GM12878 (cell line): ENCODE results near the gene NCAN. TPM values are rescaled to one million over a fixed set of nuclear protein-coding genes. Genes with fewer than 3 reads are reported as not detected.
"Not testable (repeated sequence)": the region's sequence is repeated elsewhere in the genome, so short reads cannot be mapped to it uniquely, and the experiment has no call there.

Experiments used
- ATAC-seq: fragments of 200-7000 bp; cut with Tn5 transposase; 3 replicates; pipeline ENCODE4 v1.9.1; 2020; ENCODE audit warnings: mild to moderate bottlenecking, moderate library complexity
- BruUV-seq: library from RNA; stranded (reverse); fragments of 400-500 nt; replicated peaks from 2 replicates; lab custom pipeline; 2021; lab: Mats Ljungman, UMichigan
- CTCF ChIA-PET: fragments of 300-600 bp; sonication (Branson Sonifier 250); formaldehyde crosslinking; extraction: SDS; loops from one replicate; lab custom pipeline; 2021; ENCODE audit warnings: inconsistent platforms; lab: Yijun Ruan, JAX
- POLR2A ChIA-PET: fragments of 350-600 bp; formaldehyde crosslinking; extraction: SDS; loops from one replicate; lab custom pipeline; 2021; ENCODE audit warnings: inconsistent platforms; lab: Charles Lee
- RAD21 ChIA-PET: fragments of 300-600 bp; sonication (Branson Sonifier 250); formaldehyde crosslinking; loops from one replicate; lab custom pipeline; 2023; ENCODE audit warnings: antibody characterized with exemption; ENCODE audit not compliant: unreplicated experiment; lab: Charles Lee
- SMC1A ChIA-PET: fragments of 300-600 bp; sonication (Branson Sonifier 250); formaldehyde crosslinking; loops from one replicate; lab custom pipeline; 2023; ENCODE audit not compliant: unreplicated experiment, uncharacterized antibody; lab: Charles Lee
- DNase-seq: peaks from one replicate; pipeline ENCODE4 v3.0.0-alpha.2; 2011; ENCODE audit warnings: low read depth, low spot score
- FAIRE-seq: peaks from 3 replicates; lab custom pipeline; 2011; peaks lifted over from hg19 to GRCh38; lab: Jason Lieb, UNC
- H2AFZ ChIP-seq: 2 replicates; pipeline ENCODE4 v1.6.0; 2011; ENCODE audit warnings: low read depth, low read length, control low read depth; ENCODE audit not compliant: control insufficient read depth
- H3K27ac ChIP-seq: 2 replicates; pipeline ENCODE4 v1.5.1; 2011; ENCODE audit warnings: control low read depth; ENCODE audit not compliant: control insufficient read depth, insufficient read depth
- H3K27me3 ChIP-seq, 2 experiments: replicated peaks in 1 of 2; 2 replicates each; pipeline versions ENCODE4 v1.6.0 to v1.6.1; 2011; ENCODE audit warnings: low read length in 1 of 2; ENCODE audit not compliant: control insufficient read depth in 2 of 2, insufficient read depth in 2 of 2
- H3K36me3 ChIP-seq, 2 experiments: 2 replicates each; pipeline ENCODE4 v1.5.1; 2011; ENCODE audit warnings: low read length in 1 of 2; ENCODE audit not compliant: control insufficient read depth in 2 of 2, insufficient read depth in 2 of 2
- H3K4me1 ChIP-seq: 2 replicates; pipeline ENCODE4 v1.6.1; 2011; ENCODE audit warnings: mild to moderate bottlenecking, low read length, moderate library complexity, mixed read lengths; ENCODE audit not compliant: control insufficient read depth, insufficient read depth
- H3K4me2 ChIP-seq: 2 replicates; pipeline ENCODE4 v1.6.0; 2011; ENCODE audit warnings: control low read depth; ENCODE audit not compliant: control insufficient read depth, insufficient read depth
- H3K4me3 ChIP-seq: fragments of 200-600 bp; sonication (generic); 2 replicates; pipeline ENCODE4 v1.5.1; 2016
- H3K79me2 ChIP-seq: 2 replicates; pipeline ENCODE4 v1.6.0; 2011; ENCODE audit warnings: low read length; ENCODE audit not compliant: control insufficient read depth, insufficient read depth
- H3K9ac ChIP-seq: 2 replicates; pipeline ENCODE4 v1.8.0; 2011; ENCODE audit warnings: low read length, control low read depth, mixed read lengths; ENCODE audit not compliant: control insufficient read depth, insufficient read depth
- H3K9me3 ChIP-seq: replicated peaks from 3 replicates; pipeline ENCODE4 v1.5.1; 2011; ENCODE audit warnings: mild to moderate bottlenecking, low read length; ENCODE audit not compliant: control insufficient read depth, insufficient read depth
- H4K20me1 ChIP-seq: 2 replicates; pipeline ENCODE4 v1.6.0; 2011; ENCODE audit not compliant: control insufficient read depth, insufficient read depth
- CHD2 ChIP-seq: IDR thresholded peaks from 2 replicates; pipeline ENCODE4 v1.6.1; 2011; ENCODE audit warnings: low read depth, low read length, improper control_type of control experiment, borderline replicate concordance
- EED ChIP-seq: sonication (generic); IDR thresholded peaks from 2 replicates; pipeline ENCODE4 v1.6.1; 2016; ENCODE audit warnings: antibody characterized with exemption, low read depth
- GABPA ChIP-seq: IDR thresholded peaks from 2 replicates; pipeline ENCODE4 v1.6.1; 2014; ENCODE audit warnings: antibody characterized with exemption, low read depth, mild to moderate bottlenecking, inconsistent platforms
- IKZF2 ChIP-seq, 2 experiments: fragments of 450-650 bp; IDR thresholded peaks; 2 replicates each; pipeline ENCODE4 v1.6.1; 2017; ENCODE audit warnings: mild to moderate bottlenecking in 2 of 2, moderate library complexity in 2 of 2
- IRF5 ChIP-seq: fragments of 450-650 bp; IDR thresholded peaks from 2 replicates; pipeline ENCODE4 v1.6.1; 2017; ENCODE audit warnings: borderline replicate concordance
- NR2C1 ChIP-seq: fragments of 450-650 bp; IDR thresholded peaks from 2 replicates; pipeline ENCODE4 v1.6.1; 2017; ENCODE audit warnings: antibody characterized with exemption, mild to moderate bottlenecking, moderate library complexity
- NRF1 ChIP-seq: conservative IDR thresholded peaks from 2 replicates; pipeline ENCODE4 v1.6.1; 2011; ENCODE audit warnings: mild to moderate bottlenecking, low read depth, low read length, improper control_type of control experiment
- PKNOX1 ChIP-seq: fragments of 450-650 bp; IDR thresholded peaks from 2 replicates; pipeline ENCODE4 v1.6.1; 2016; ENCODE audit warnings: mild to moderate bottlenecking
- WRNIP1 ChIP-seq: IDR thresholded peaks from 2 replicates; pipeline ENCODE4 v1.6.1; 2011; ENCODE audit warnings: low read depth, low read length, improper control_type of control experiment, borderline replicate concordance
- YBX1 ChIP-seq: fragments of 450-650 bp; IDR thresholded peaks from 2 replicates; pipeline ENCODE4 v1.6.1; 2016; ENCODE audit warnings: antibody characterized with exemption
- ZBED1 ChIP-seq: IDR thresholded peaks from 2 replicates; pipeline ENCODE4 v1.6.1; 2016; ENCODE audit warnings: borderline replicate concordance
- ZNF24 ChIP-seq: fragments of 450-650 bp; IDR thresholded peaks from 2 replicates; pipeline ENCODE4 v1.6.1; 2017; ENCODE audit warnings: antibody characterized with exemption, mild to moderate bottlenecking
- ZNF384 ChIP-seq: IDR thresholded peaks from 2 replicates; pipeline ENCODE4 v1.6.1; 2012; ENCODE audit warnings: low read depth, mild to moderate bottlenecking, low read length, improper control_type of control experiment, borderline replicate concordance
- WGBS: methylation state at CpG from one replicate; pipeline ENCODE4 v1.1.6; 2016; ENCODE audit warnings: low lambda C conversion rate; ENCODE audit not compliant: insufficient replicate concordance, insufficient coverage; ENCODE audit errors: missing lambda C conversion rate; 5-methylcytosine and 5-hydroxymethylcytosine counted together
- in situ Hi-C: fragments of 300-500 bp; cut with MboI; formaldehyde crosslinking; loops from 9 replicates; pipeline ENCODE4 v1.14.3; 2018; ENCODE audit warnings: mixed read lengths
- intact Hi-C: fragments of 100-400 bp; cut with micrococcal nuclease; formaldehyde crosslinking; loops from one replicate; pipeline ENCODE4 v1.14.2; 2022; ENCODE audit not compliant: unreplicated experiment
- polyA plus RNA-seq, 11 experiments: library from polyadenylated mRNA; depleted of rRNA in 4 of 11; unstranded in 6 of 11; stranded (reverse) in 5 of 11; fragments of >200 nt; fragmentation: Nextera tagmentation in 4 of 11; fragmentation: Illumina TruSeq in 1 of 11; extraction: Ambion mirVana in 4 of 11; extraction: Trizol in 1 of 11; gene quantifications; 1 replicate in 1 of 11; 2 replicates in 10 of 11; pipeline versions ENCODE4 v1.2.1 to v1.2.3, GENCODE V29; 2011 to 2016; ENCODE audit warnings: inconsistent platforms in 2 of 11, missing spikeins in 2 of 11, low read depth in 1 of 11
- total RNA-seq, 4 experiments: library from RNA; depleted of rRNA in 3 of 4; stranded (reverse); fragments of >200 nt in 3 of 4; fragmentation: Illumina TruSeq in 1 of 4; extraction: Trizol in 1 of 4; gene quantifications; 2 replicates each; pipeline versions ENCODE4 v1.2.1 to v1.2.3, GENCODE V29; 2013 to 2021
- TF ChIP-seq, protein P1 (sequence below): fragments of 450-650 bp; formaldehyde crosslinking; IDR thresholded peaks from 2 replicates; pipeline ENCODE4 v1.4.0; 2022; ENCODE audit warnings: mild to moderate bottlenecking, moderate library complexity

Gene NCAN
- total and polyA plus RNA-seq, 10 of the 15 experiments (the other 5 are each of a cell fraction or from before 2014, with no cell fraction given), result 0.02 to 0.34 (median 0.12) TPM; not detected in 1

DNA sequence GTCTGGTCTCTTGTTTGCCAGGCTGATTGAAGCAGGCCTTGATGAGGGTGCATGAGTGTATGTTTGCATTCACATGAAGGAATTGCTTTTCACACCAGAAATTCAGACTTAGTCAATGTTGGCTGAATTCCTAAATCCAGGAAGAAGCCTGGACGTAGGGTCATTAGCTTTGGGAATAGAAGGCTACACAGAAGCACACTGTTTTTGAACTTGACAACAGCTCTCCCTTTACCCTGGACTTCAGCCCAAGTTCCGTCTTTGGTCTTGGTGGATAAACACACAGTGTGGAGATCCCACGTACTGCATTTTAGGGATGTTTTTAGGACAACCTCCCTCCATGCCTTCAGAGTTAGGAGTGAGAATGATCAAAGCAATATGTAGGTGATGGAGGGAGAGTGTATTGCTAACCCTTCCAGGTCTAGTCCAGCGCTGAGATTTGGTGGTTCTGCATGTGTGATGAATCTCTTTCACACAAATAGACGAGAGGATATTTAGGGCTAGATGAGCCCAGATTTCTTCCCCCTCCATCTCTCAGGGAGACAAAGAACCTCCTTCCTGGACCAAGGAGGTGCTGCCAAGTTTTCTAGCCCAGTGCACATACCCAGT is 38.5 kb downstream of the NCAN start:
- 21% methylated on average over 5 of the region's 5 CpGs for WGBS
- DNase-seq (no peak), FAIRE-seq (no peak), ATAC-seq (no peak)
- no peak overlapping the region for H3K4me2 ChIP-seq
- no peak overlapping the region for H2AFZ ChIP-seq
- ChIA-PET CTCF (no interaction called here), POLR2A (no interaction called here), RAD21 (no interaction called here), SMC1A (no interaction called here)
- no peak overlapping the region for H3K27ac ChIP-seq
- H3K9me3 ChIP-seq, result no peaks in the 10 kb centered on the region
- no peaks in the 10 kb centered on the region for H3K36me3 ChIP-seq
- no peak overlapping the region for H3K9ac ChIP-seq
- H3K4me3 ChIP-seq, result no peak overlapping the region
- in situ Hi-C loops, result no loop called here
- H3K79me2 ChIP-seq, result no peaks in the 10 kb centered on the region
- H3K27me3 ChIP-seq, result no peaks in the 10 kb centered on the region
- no peaks in the 10 kb centered on the region for H3K4me1 ChIP-seq
- TF ChIP-seq ZBED1, result no peak
- TF ChIP-seq IKZF2 (IDR thresholded peaks at IDR 0.05), result no peak
- no peak for TF ChIP-seq NR2C1
- TF ChIP-seq, protein P1, sequence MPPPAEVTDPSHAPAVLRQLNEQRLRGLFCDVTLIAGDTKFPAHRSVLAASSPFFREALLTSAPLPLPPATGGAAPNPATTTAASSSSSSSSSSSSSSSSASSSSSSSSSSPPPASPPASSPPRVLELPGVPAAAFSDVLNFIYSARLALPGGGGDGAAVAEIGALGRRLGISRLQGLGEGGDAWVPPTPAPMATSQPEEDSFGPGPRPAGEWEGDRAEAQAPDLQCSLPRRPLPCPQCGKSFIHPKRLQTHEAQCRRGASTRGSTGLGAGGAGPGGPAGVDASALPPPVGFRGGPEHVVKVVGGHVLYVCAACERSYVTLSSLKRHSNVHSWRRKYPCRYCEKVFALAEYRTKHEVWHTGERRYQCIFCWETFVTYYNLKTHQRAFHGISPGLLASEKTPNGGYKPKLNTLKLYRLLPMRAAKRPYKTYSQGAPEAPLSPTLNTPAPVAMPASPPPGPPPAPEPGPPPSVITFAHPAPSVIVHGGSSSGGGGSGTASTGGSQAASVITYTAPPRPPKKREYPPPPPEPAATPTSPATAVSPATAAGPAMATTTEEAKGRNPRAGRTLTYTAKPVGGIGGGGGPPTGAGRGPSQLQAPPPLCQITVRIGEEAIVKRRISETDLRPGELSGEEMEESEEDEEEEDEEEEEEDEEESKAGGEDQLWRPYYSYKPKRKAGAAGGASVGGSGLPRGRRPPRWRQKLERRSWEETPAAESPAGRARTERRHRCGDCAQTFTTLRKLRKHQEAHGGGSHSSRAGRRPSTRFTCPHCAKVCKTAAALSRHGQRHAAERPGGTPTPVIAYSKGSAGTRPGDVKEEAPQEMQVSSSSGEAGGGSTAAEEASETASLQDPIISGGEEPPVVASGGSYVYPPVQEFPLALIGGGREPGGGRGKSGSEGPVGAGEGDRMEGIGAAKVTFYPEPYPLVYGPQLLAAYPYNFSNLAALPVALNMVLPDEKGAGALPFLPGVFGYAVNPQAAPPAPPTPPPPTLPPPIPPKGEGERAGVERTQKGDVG (CRISPR knock-in tag), result no peak
- TF ChIP-seq CHD2, result no peak
- no peak for TF ChIP-seq EED
- TF ChIP-seq YBX1, result no peak
- no peak for TF ChIP-seq NRF1
- no peak for TF ChIP-seq WRNIP1
- TF ChIP-seq GABPA, result no peak
- no peak for TF ChIP-seq ZNF384
- no peak for TF ChIP-seq PKNOX1
- TF ChIP-seq ZNF24, result no peak
- TF ChIP-seq IRF5, result no peak
- intact Hi-C loops, result no loop called here
- BruUV-seq, result no TSS peak
- no peaks in the 10 kb centered on the region for H4K20me1 ChIP-seq

DNA sequence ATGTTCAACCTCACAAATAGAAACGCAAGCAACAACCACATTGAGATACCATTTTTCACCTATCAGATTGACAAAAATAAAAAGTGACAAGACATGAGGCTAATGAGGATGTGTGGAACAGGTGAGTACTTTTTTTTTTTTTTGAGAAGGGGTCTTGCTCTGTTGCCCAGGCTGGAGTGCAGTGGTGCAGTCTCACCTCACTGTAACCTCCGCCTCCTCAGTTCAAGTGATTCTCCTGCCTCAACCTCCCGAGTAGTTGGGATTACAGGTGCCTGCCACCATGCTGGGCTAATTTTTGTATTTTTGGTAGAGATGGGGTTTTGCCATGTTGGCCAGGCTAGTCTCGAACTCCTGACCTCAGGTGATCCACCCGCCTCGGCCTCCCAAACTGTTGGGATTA is 41.7 kb downstream of the NCAN start:
- 37% methylated on average over 6 of the region's 6 CpGs for WGBS
- not testable (repeated sequence) for ATAC-seq, BruUV-seq

More for the DNA sequence above, 41.7 kb downstream of the NCAN start:
- H3K4me3 ChIP-seq, H3K9me3 ChIP-seq, H4K20me1 ChIP-seq, H3K36me3 ChIP-seq, H3K4me1 ChIP-seq, H3K9ac ChIP-seq, in situ Hi-C loops, H3K79me2 ChIP-seq, intact Hi-C loops, POLR2A ChIA-PET, SMC1A ChIA-PET, FAIRE-seq, CTCF ChIA-PET, H3K27me3 ChIP-seq, RAD21 ChIA-PET, H2AFZ ChIP-seq, H3K4me2 ChIP-seq, H3K27ac ChIP-seq, DNase-seq: not testable (repeated sequence)
